Measurements from ENCODE around the gene PTPRG. TPM values are rescaled to one million over a fixed set of nuclear protein-coding genes. Genes with fewer than 3 reads are reported as not detected.

PTPRG gene
- total RNA-seq, 4 donors from 2014 or later, result 11.0 to 18.5 (median 14.9) TPM

GRCh38 chr3:61944726-61945125 is 383.4 kb downstream of the PTPRG start:
- Histone ChIP-seq H3K9me3 (no peaks in the 10 kb centered on the region), H3K4me3 (no peak overlapping the region), H3K27me3 (no peaks in the 10 kb centered on the region), H3K36me3 (no peaks in the 10 kb centered on the region), H3K27ac (no peak overlapping the region), H3K4me1 (peaks cover 10% of the 10 kb centered on the region)
- 88% methylated on average over 6 of the region's 6 CpGs for WGBS
- TF ChIP-seq POLR2AphosphoS5 (IDR thresholded peaks at IDR 0.05) (no peak), POLR2A (IDR thresholded peaks at IDR 0.05) (no peak), CTCF (IDR thresholded peaks at IDR 0.05) (no peak), EP300 (IDR thresholded peaks at IDR 0.05) (no peak)
- DNase-seq (ENCODE audit: low spot score in 2 of 2), result no peak

GRCh38 chr3:61945657-61946056 is 384.3 kb downstream of the PTPRG start:
- Histone ChIP-seq H3K27ac (no peak overlapping the region), H3K9me3 (no peaks in the 10 kb centered on the region), H3K4me3 (no peak overlapping the region), H3K36me3 (no peaks in the 10 kb centered on the region), H3K4me1 (peaks cover 6% of the 10 kb centered on the region), H3K27me3 (no peaks in the 10 kb centered on the region)
- DNase-seq (ENCODE audit: low spot score in 2 of 2), result no peak
- TF ChIP-seq POLR2A (IDR thresholded peaks at IDR 0.05) (no peak), EP300 (IDR thresholded peaks at IDR 0.05) (no peak), POLR2AphosphoS5 (IDR thresholded peaks at IDR 0.05) (no peak), CTCF (IDR thresholded peaks at IDR 0.05) (no peak)
- WGBS, result 65% methylated on average over 3 of the region's 3 CpGs

- Histone ChIP-seq H3K36me3 (no peaks in the 10 kb centered on the region), H3K4me1 (peaks cover 6% of the 10 kb centered on the region), H3K9me3 (no peaks in the 10 kb centered on the region), H3K27ac (no peak overlapping the region), H3K27me3 (no peaks in the 10 kb centered on the region), H3K4me3 (no peak overlapping the region)
- DNase-seq (ENCODE audit: low spot score in 2 of 2), result no peak
- 73% methylated on average over 7 of the region's 7 CpGs for WGBS
- TF ChIP-seq CTCF (IDR thresholded peaks at IDR 0.05) (no peak), POLR2A (IDR thresholded peaks at IDR 0.05) (no peak), POLR2AphosphoS5 (IDR thresholded peaks at IDR 0.05) (no peak), EP300 (IDR thresholded peaks at IDR 0.05) (no peak)
Observed at GRCh38 chr3:61946570-61947324, 385.4 kb downstream of the PTPRG start.

GRCh38 chr3:61947456-61947855 is 386.1 kb downstream of the PTPRG start:
- no peaks in the 10 kb centered on the region for H3K27me3 ChIP-seq
- H3K4me1 ChIP-seq, result peaks cover 6% of the 10 kb centered on the region
- WGBS, result 55% methylated on average over 4 of the region's 4 CpGs
- H3K9me3 ChIP-seq, result no peaks in the 10 kb centered on the region
- H3K4me3 ChIP-seq, result no peak overlapping the region
- DNase-seq (ENCODE audit: low spot score in 2 of 2), result no peak
- TF ChIP-seq CTCF (IDR thresholded peaks at IDR 0.05) (no peak), POLR2A (IDR thresholded peaks at IDR 0.05) (no peak), EP300 (IDR thresholded peaks at IDR 0.05) (no peak), POLR2AphosphoS5 (IDR thresholded peaks at IDR 0.05) (no peak)
- H3K27ac ChIP-seq, result no peak overlapping the region
- H3K36me3 ChIP-seq, result no peaks in the 10 kb centered on the region

GRCh38 chr3:61948699-61949305 is 387.4 kb downstream of the PTPRG start:
- Histone ChIP-seq H3K27me3 (no peaks in the 10 kb centered on the region), H3K27ac (no peak overlapping the region), H3K9me3 (no peaks in the 10 kb centered on the region), H3K36me3 (no peaks in the 10 kb centered on the region), H3K4me3 (no peak overlapping the region), H3K4me1 (peaks cover 6% of the 10 kb centered on the region)
- no peak for TF ChIP-seq POLR2AphosphoS5 (IDR thresholded peaks at IDR 0.05)
- 70% methylated on average over 5 of the region's 5 CpGs for WGBS
- no peak for DNase-seq (ENCODE audit: low spot score in 2 of 2)

Data from suprapubic skin (tissue), 4 donors.